Kidney (tissue), 14 donors: ENCODE measurements around the gene PTGES. TPM values are rescaled to one million over a fixed set of nuclear protein-coding genes. Genes with fewer than 3 reads are reported as not detected.
"Not testable (repeated sequence)": the region's sequence is repeated elsewhere in the genome, so short reads cannot be mapped to it uniquely, and the experiment has no call there.

Source experiments
- DNase-seq, 5 donors: peaks; one replicate each; pipeline ENCODE4 v3.0.0-alpha.2; 2013 to 2020
- FAIRE-seq: peaks from 2 replicates; lab custom pipeline; 2012; peaks lifted over from hg19 to GRCh38; lab: Jason Lieb, UNC
- H3K27ac ChIP-seq, 2 donors: one replicate each; pipeline ENCODE4 v1.7.0; 2013; ENCODE audit warnings: low read depth in 2 of 2, low read length in 2 of 2, inconsistent platforms in 1 of 2
- H3K27me3 ChIP-seq: one replicate; pipeline ENCODE4 v1.7.1; 2013; ENCODE audit warnings: low read length, inconsistent platforms; ENCODE audit not compliant: control insufficient read depth, insufficient read depth
- H3K36me3 ChIP-seq, 3 donors: one replicate each; pipeline versions ENCODE4 v1.7.0 to v1.7.1; 2013; ENCODE audit warnings: low read length in 3 of 3, control low read depth in 1 of 3, inconsistent platforms in 1 of 3; ENCODE audit not compliant: insufficient read depth in 3 of 3, control insufficient read depth in 2 of 3
- H3K4me1 ChIP-seq, 3 donors: one replicate each; pipeline versions ENCODE4 v1.7.0 to v1.7.1; 2013; ENCODE audit warnings: low read length in 3 of 3, inconsistent platforms in 1 of 3, low read depth in 1 of 3; ENCODE audit not compliant: control insufficient read depth in 2 of 3, insufficient read depth in 2 of 3
- H3K4me3 ChIP-seq, 3 donors: one replicate each; pipeline versions ENCODE4 v1.7.0 to v1.8.1; 2013; ENCODE audit warnings: low read length in 3 of 3, control low read depth in 1 of 3, inconsistent platforms in 1 of 3
- H3K9ac ChIP-seq, 3 donors: one replicate each; pipeline versions ENCODE4 v1.7.0 to v1.7.1; 2013; ENCODE audit warnings: low read length in 3 of 3, control low read depth in 1 of 3, inconsistent platforms in 1 of 3
- H3K9me3 ChIP-seq, 3 donors: one replicate each; pipeline versions ENCODE4 v1.7.0 to v1.7.1; 2013; ENCODE audit warnings: low read length in 3 of 3, control low read depth in 1 of 3, inconsistent platforms in 1 of 3; ENCODE audit not compliant: control insufficient read depth in 2 of 3, insufficient read depth in 1 of 3
- intact Hi-C: fragments of 100-400 bp; cut with DNase I; formaldehyde crosslinking; loops from one replicate; pipeline ENCODE4 v1.11.1; 2022
- polyA plus RNA-seq: library from polyadenylated mRNA; stranded (reverse); fragments of 350-450 nt; fragmentation: Illumina TruSeq; extraction: RNeasy Lipid Tissue Mini Kit (QIAGEN cat#74804); gene quantifications from one replicate; pipeline ENCODE4 v1.2.3, GENCODE V29; 2014; ENCODE audit warnings: low read depth, low replicate concordance; ENCODE audit not compliant: insufficient read depth
- total RNA-seq: library from RNA; stranded (reverse); fragmentation: NEBNext Ultra II Directional; extraction: Animal tissue kit (Norgen Biotek cat#: 25700); gene quantifications from one replicate; pipeline ENCODE4 v1.2.1, GENCODE V29; 2021
- TF ChIP-seq, protein P1 (sequence below): IDR thresholded peaks from 3 replicates; pipeline ENCODE4 v1.5.1; 2012; ENCODE audit warnings: mild to moderate bottlenecking, moderate library complexity, borderline replicate concordance; ENCODE audit not compliant: insufficient read depth; ENCODE audit errors: extremely low read depth
- donor health status: control.
- donor health status: control.
- donor health status: control.
- donor health status: control.
- donor health status: control.
- donor health status: DM: yes; HTN: yes; CAD: no.
- donor health status: Normal renal cell carcinoma (clear cell type).

The PTGES gene
- total and polyA plus RNA-seq, 2 donors from 2014 or later = 8.1 to 8.9 TPM

DNA sequence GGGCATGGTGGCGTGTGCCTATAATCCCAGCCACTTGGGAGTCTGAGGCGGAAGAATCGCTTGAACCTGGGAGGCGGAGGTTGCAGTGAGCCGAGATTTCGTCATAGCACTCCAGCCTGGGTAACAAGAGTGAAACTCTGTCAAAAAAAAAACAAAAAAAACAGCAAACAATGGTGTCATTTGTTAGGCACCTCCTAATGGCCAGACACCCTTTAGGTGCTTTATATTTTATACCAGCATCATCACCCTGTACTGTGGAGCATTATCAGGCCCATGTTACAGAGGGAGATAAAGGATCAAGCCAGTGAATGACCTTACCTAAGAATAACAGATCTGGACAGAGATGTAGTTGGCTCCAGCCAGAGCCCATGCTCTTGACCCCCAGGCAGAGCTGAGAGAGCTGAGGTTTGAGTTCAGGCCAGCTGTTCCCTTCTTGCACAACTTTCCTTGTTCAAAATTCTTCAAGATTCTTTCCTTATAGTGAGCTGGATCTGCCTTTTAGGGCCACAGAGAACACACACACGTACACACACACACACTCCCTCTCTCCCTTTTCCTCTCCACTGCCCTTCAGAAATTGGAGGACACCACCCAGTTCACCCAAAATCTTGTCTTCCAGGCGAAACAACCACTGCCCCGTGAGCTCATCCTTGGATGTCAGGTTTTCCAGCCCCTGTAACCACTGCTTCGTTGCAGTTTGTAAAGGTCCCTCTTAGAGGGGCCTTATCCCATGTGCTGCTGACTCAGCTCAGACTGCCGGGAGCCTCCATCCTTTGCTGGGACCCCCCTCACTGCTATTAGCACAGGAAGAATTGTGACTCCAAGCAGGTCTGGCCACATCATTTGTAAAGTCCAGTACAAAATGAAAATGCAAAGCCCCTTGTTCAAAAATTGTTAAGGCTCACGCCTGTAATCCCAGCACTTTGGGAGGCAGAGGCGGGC, 10.4 kb upstream of the PTGES start:
- peaks cover 0 to 7% (median 3%) of the 10 kb centered on the region in 3 donors for H3K4me1 ChIP-seq
- DNase-seq = peak in 1 of 5 donors; percentile 79
- intact Hi-C loops = no loop called here
- no peak for FAIRE-seq
- H3K36me3 ChIP-seq = no peaks in the 10 kb centered on the region
- no peak overlapping the region for H3K4me3 ChIP-seq
- H3K9me3 ChIP-seq = no peaks in the 10 kb centered on the region
- H3K27me3 ChIP-seq = no peaks in the 10 kb centered on the region
- TF ChIP-seq, protein P1, sequence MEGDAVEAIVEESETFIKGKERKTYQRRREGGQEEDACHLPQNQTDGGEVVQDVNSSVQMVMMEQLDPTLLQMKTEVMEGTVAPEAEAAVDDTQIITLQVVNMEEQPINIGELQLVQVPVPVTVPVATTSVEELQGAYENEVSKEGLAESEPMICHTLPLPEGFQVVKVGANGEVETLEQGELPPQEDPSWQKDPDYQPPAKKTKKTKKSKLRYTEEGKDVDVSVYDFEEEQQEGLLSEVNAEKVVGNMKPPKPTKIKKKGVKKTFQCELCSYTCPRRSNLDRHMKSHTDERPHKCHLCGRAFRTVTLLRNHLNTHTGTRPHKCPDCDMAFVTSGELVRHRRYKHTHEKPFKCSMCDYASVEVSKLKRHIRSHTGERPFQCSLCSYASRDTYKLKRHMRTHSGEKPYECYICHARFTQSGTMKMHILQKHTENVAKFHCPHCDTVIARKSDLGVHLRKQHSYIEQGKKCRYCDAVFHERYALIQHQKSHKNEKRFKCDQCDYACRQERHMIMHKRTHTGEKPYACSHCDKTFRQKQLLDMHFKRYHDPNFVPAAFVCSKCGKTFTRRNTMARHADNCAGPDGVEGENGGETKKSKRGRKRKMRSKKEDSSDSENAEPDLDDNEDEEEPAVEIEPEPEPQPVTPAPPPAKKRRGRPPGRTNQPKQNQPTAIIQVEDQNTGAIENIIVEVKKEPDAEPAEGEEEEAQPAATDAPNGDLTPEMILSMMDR = no peak
- H3K27ac ChIP-seq = peak overlapping the region in 1 of 2 donors; percentile 72
- no peak overlapping the region for H3K9ac ChIP-seq

DNA sequence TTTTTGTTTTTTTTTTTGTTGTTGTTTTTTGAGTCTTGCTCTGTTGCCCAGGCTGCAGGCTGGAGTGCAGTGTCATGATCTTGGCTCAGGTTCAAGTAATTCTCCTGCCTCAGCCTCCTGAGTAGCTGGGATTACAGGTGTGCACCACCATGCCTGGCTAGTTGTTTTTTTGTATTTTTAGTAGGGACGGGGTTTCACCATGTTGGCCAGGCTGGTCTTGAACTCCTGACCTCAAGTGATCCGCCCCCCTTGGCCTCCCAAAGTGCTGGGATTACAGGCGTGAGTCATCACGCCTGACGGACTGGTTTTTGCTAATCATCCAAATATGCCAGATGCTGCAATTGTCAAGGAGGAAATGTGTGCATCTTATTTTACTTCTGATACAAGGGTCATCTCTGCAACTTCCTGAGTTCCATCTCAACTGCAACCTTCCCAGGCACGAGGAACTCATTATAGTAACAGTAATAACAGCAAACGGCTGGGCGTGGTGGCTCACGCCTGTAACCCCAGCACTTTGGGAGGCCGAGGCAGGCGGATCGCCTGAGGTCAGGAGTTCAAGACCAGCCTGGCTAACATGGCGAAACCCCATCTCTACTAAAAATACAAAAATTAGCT, 9.6 kb upstream of the PTGES start:
- H3K9me3 ChIP-seq, FAIRE-seq, H3K36me3 ChIP-seq, H3K9ac ChIP-seq, H3K27me3 ChIP-seq, H3K4me1 ChIP-seq, DNase-seq, intact Hi-C loops, H3K4me3 ChIP-seq: not testable (repeated sequence)
- peak overlapping the region in 1 of 2 donors; percentile 72 for H3K27ac ChIP-seq

DNA sequence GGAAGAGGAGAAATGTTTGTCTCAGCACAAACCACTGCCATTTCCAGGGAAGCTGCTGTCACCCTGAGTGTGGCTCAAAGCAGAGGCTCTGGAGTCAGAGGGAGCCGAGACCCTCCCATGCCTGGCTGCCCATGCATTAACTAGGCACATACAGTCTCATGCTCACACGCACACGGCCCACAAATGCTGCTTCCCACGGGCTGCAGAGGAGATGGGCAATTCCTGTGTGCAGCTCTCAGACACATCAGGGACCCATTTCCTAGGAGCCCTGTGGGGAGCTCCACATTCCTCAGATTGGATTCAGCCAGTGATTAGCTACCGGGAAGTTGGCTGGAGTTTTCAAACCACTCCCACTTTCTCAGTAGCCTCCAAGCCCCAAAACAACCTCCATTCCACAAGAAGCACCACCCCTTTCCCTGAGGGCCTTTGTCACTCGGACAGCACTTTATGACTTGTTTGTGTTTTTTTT, 9.1 kb upstream of the PTGES start:
- TF ChIP-seq, protein P1 = no peak
- H3K4me1 ChIP-seq = peaks cover 0 to 7% (median 3%) of the 10 kb centered on the region in 3 donors
- no peaks in the 10 kb centered on the region for H3K36me3 ChIP-seq
- peak overlapping the region in 1 of 2 donors; percentile 32 for H3K27ac ChIP-seq
- intact Hi-C loops = no loop called here
- no peak overlapping the region for H3K4me3 ChIP-seq
- peak in 3 of 5 donors; percentile 33 to 81 (median 69) for DNase-seq
- no peaks in the 10 kb centered on the region for H3K9me3 ChIP-seq
- H3K27me3 ChIP-seq = no peaks in the 10 kb centered on the region
- FAIRE-seq = no peak
- no peak overlapping the region for H3K9ac ChIP-seq
